Measurements from ENCODE around the gene CYB561D1.

DNA sequence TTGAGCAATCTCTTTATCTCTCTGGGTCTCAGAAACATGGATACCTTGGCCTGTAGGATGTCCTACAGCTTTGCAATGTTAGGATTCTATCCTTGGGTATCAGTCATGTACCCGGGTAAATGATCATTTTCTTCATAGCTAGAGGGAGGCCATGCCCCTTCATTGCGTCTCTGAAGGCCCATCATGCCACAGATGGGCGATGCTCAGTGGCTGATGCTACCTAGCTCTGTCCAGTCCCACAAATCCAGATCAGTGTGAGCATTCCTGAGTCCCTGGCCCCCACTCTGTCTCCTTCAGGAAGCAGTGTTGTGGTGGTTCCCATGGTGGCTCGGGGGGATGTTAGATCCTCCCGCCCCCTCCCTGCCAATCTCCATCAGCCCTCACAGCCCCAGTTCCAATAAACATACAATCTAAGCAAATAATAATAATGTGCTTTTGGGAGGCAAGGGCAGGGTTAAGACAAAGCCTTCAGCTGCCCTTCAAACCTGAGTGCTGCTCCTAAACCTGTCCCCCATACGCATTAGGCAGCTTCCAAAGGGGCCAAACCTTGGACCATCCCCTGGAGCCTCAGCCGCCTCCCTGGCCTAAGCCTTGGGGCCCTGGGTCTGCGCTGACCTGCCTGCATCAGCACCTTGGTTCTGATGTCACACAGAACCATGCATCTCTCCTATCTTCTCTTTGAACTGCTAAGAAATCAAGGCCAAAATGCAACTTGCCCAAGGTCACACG lies 45.1 kb downstream of the CYB561D1 start:
- no peak for TF ChIP-seq CTCF (IDR thresholded peaks at IDR 0.05; ENCODE audit: insufficient read depth, low read length)
- TF ChIP-seq POLR2AphosphoS5 (IDR thresholded peaks at IDR 0.05; ENCODE audit: low read depth), result no peak
- TF ChIP-seq, protein P1, sequence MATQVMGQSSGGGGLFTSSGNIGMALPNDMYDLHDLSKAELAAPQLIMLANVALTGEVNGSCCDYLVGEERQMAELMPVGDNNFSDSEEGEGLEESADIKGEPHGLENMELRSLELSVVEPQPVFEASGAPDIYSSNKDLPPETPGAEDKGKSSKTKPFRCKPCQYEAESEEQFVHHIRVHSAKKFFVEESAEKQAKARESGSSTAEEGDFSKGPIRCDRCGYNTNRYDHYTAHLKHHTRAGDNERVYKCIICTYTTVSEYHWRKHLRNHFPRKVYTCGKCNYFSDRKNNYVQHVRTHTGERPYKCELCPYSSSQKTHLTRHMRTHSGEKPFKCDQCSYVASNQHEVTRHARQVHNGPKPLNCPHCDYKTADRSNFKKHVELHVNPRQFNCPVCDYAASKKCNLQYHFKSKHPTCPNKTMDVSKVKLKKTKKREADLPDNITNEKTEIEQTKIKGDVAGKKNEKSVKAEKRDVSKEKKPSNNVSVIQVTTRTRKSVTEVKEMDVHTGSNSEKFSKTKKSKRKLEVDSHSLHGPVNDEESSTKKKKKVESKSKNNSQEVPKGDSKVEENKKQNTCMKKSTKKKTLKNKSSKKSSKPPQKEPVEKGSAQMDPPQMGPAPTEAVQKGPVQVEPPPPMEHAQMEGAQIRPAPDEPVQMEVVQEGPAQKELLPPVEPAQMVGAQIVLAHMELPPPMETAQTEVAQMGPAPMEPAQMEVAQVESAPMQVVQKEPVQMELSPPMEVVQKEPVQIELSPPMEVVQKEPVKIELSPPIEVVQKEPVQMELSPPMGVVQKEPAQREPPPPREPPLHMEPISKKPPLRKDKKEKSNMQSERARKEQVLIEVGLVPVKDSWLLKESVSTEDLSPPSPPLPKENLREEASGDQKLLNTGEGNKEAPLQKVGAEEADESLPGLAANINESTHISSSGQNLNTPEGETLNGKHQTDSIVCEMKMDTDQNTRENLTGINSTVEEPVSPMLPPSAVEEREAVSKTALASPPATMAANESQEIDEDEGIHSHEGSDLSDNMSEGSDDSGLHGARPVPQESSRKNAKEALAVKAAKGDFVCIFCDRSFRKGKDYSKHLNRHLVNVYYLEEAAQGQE (IDR thresholded peaks at IDR 0.05; ENCODE audit: insufficient replicate concordance, low read depth), result no peak
- no peak for TF ChIP-seq GABPA (IDR thresholded peaks at IDR 0.05; ENCODE audit: low read depth)

Data from HL-60 (cell line).